PC-9 (cell line): Measurements from ENCODE around the gene FLNC. TPM values are rescaled to one million over a fixed set of nuclear protein-coding genes. Genes with fewer than 3 reads are reported as not detected.

ENCODE experiments used
- BruUV-seq: library from RNA; stranded (reverse); fragments of 400-500 nt; replicated peaks from 2 replicates; lab custom pipeline; 2021; lab: Mats Ljungman, UMichigan
- CTCF ChIA-PET: fragments of 300-600 bp; sonication (Branson Sonifier 250); formaldehyde crosslinking; loops from one replicate; lab custom pipeline; 2022; ENCODE audit warnings: antibody characterized with exemption; lab: Charles Lee
- POLR2A ChIA-PET: fragments of 300-600 bp; sonication (Branson Sonifier 250); formaldehyde crosslinking; loops from one replicate; lab custom pipeline; 2022; ENCODE audit warnings: antibody characterized with exemption; ENCODE audit not compliant: unreplicated experiment; lab: Charles Lee
- DNase-seq, 2 experiments: peaks; one replicate each; pipeline versions ENCODE4 v3.0.0 to v3.0.0-alpha.2; 2015 to 2022; ENCODE audit warnings: mixed read lengths in 1 of 2
- H2AFZ ChIP-seq: fragments of 200-600 bp; sonication (generic); 2 replicates; pipeline ENCODE4 v1.8.1; 2017; ENCODE audit warnings: antibody characterized with exemption
- H3F3A ChIP-seq: fragments of 200-600 bp; sonication (generic); 2 replicates; pipeline ENCODE4 v1.8.1; 2017; ENCODE audit warnings: antibody characterized with exemption, mild to moderate bottlenecking, low read depth; ENCODE audit not compliant: insufficient read depth
- H3K27ac ChIP-seq: fragments of 200-600 bp; sonication (generic); 2 replicates; pipeline ENCODE4 v1.6.1; 2016; ENCODE audit warnings: mixed run types
- H3K27me3 ChIP-seq: fragments of 200-600 bp; sonication (generic); 2 replicates; pipeline ENCODE4 v1.6.1; 2016; ENCODE audit warnings: low read depth, mixed run types; ENCODE audit not compliant: insufficient read depth
- H3K36me3 ChIP-seq: fragments of 200-600 bp; sonication (generic); 2 replicates; pipeline ENCODE4 v1.6.1; 2016; ENCODE audit warnings: low read depth, mixed run types
- H3K4me1 ChIP-seq: fragments of 200-600 bp; sonication (generic); replicated peaks from 2 replicates; pipeline ENCODE4 v1.6.1; 2016; ENCODE audit warnings: mixed run types; ENCODE audit not compliant: insufficient read depth
- H3K4me2 ChIP-seq: fragments of 200-600 bp; sonication (generic); 2 replicates; pipeline ENCODE4 v1.6.1; 2017; ENCODE audit warnings: mixed run types
- H3K4me3 ChIP-seq: fragments of 200-600 bp; sonication (generic); 2 replicates; pipeline ENCODE4 v1.6.1; 2016; ENCODE audit warnings: mixed run types
- H3K79me2 ChIP-seq: fragments of 200-600 bp; sonication (generic); 2 replicates; pipeline ENCODE4 v1.6.1; 2017; ENCODE audit warnings: low read depth, mixed run types
- H3K9me2 ChIP-seq: fragments of 200-600 bp; sonication (generic); 2 replicates; pipeline ENCODE4 v1.8.1; 2017; ENCODE audit warnings: mild to moderate bottlenecking; ENCODE audit not compliant: insufficient read depth
- H3K9me3 ChIP-seq: fragments of 200-600 bp; sonication (generic); 2 replicates; pipeline ENCODE4 v1.8.1; 2016; ENCODE audit warnings: low read depth; ENCODE audit not compliant: insufficient read depth
- H4K20me1 ChIP-seq: fragments of 200-600 bp; sonication (generic); 2 replicates; pipeline ENCODE4 v1.8.1; 2017; ENCODE audit not compliant: insufficient read depth
- CTCF ChIP-seq: fragments of 200-600 bp; sonication (generic); conservative IDR thresholded peaks from 2 replicates; pipeline ENCODE4 v1.6.1; 2017; ENCODE audit warnings: mixed run types, antibody characterized with exemption, mild to moderate bottlenecking, moderate library complexity
- EZH2 ChIP-seq: fragments of 200-600 bp; sonication (generic); IDR thresholded peaks from 2 replicates; pipeline ENCODE4 v1.8.0; 2017; ENCODE audit warnings: antibody characterized with exemption, low read depth
- intact Hi-C: fragments of 100-400 bp; cut with micrococcal nuclease; formaldehyde crosslinking; loops from one replicate; pipeline ENCODE4 v1.10.0; 2022; ENCODE audit not compliant: unreplicated experiment
- total RNA-seq: library from RNA; stranded (reverse); gene quantifications from 2 replicates; pipeline ENCODE4 v1.2.3, GENCODE V29; 2021

FLNC gene
- total RNA-seq, 1 experiment from 2014 or later, result 75.5 TPM

GRCh38 chr7:128811631-128812430 is 18.4 kb upstream of the FLNC start:
- H3K4me2 ChIP-seq, result 0 out of 2 replicates have a peak overlapping the region, but pooled peaks have one; percentile 15
- H3K4me1 ChIP-seq, result peaks cover 12% of the 10 kb centered on the region
- H3K9me2 ChIP-seq, result no peaks in the 10 kb centered on the region
- CTCF ChIA-PET, result no interaction called here
- DNase-seq, result no peak
- H3K36me3 ChIP-seq, result no peaks in the 10 kb centered on the region
- no peaks in the 10 kb centered on the region for H3K79me2 ChIP-seq
- H3F3A ChIP-seq, result peaks cover 10% of the 10 kb centered on the region; the same call in 1 of the 2 replicates
- TF ChIP-seq EZH2 (no peak), CTCF (no peak)
- no peak overlapping the region for H2AFZ ChIP-seq
- intact Hi-C loops, result no loop called here
- H3K27me3 ChIP-seq, result peaks cover 6% of the 10 kb centered on the region
- no peak overlapping the region for H3K4me3 ChIP-seq
- H3K27ac ChIP-seq, result no peak overlapping the region
- POLR2A ChIA-PET, result no interaction called here
- H3K9me3 ChIP-seq, result no peaks in the 10 kb centered on the region
- H4K20me1 ChIP-seq, result no peaks in the 10 kb centered on the region
- no TSS peak for BruUV-seq

- H3K4me2 ChIP-seq, result 0 out of 2 replicates have a peak overlapping the region, but pooled peaks have one; percentile 15
- intact Hi-C loops, result no loop called here
- ChIA-PET POLR2A (interaction anchor here (0.6 kb wide), 1 partner anchor 17 kb away, joined by 24 read pairs; no protein-coding TSS in a partner anchor), CTCF (interaction anchor here (0.6 kb wide), 1 partner anchor 209 kb away, joined by 3 read pairs; no protein-coding TSS in a partner anchor)
- H3K4me1 ChIP-seq, result peaks cover 12% of the 10 kb centered on the region
- no peak overlapping the region for H3K4me3 ChIP-seq
- H3K27ac ChIP-seq, result no peak overlapping the region
- peaks cover 14% of the 10 kb centered on the region for H3K27me3 ChIP-seq
- H3K79me2 ChIP-seq, result no peaks in the 10 kb centered on the region
- no peaks in the 10 kb centered on the region for H3K36me3 ChIP-seq
- BruUV-seq, result no TSS peak
- TF ChIP-seq CTCF, result no peak
- no peak for TF ChIP-seq EZH2
- H3F3A ChIP-seq, result peaks cover 10% of the 10 kb centered on the region; the same call in 1 of the 2 replicates
- no peaks in the 10 kb centered on the region for H4K20me1 ChIP-seq
- DNase-seq, result peak; percentile 55 to 62
- H3K9me3 ChIP-seq, result no peaks in the 10 kb centered on the region
- no peaks in the 10 kb centered on the region for H3K9me2 ChIP-seq
- no peak overlapping the region for H2AFZ ChIP-seq
These were observed 17.6 kb upstream of the FLNC start for GRCh38 chr7:128812514-128813168.

DNA sequence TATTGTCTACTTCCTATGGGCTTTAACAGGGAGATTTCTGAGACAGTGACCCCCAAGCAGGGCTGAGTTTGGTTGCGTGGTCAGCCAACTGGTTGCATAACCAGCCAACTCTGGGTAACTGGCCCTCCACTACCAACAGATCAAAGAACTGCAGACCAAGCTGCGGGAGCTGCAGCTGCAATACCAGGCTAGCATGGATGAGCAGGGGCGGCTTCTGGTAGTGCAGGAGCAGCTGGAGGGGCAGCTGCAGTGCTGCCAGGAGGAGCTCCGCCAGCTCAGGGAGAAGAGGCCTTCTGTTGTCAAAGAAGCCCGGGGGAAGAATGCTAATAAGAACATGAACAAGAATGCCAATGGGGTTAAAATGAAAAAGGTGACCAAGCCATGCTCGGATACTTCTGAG is 15.7 kb upstream of the FLNC start:
- ChIA-PET POLR2A (no interaction called here), CTCF (no interaction called here)
- TF ChIP-seq EZH2, result no peak
- no peak for TF ChIP-seq CTCF
- Histone ChIP-seq H2AFZ (no peak overlapping the region), H3K36me3 (no peaks in the 10 kb centered on the region), H3K4me3 (no peak overlapping the region), H3K27me3 (peaks cover 32% of the 10 kb centered on the region), H4K20me1 (no peaks in the 10 kb centered on the region), H3K9me3 (no peaks in the 10 kb centered on the region), H3K4me1 (peaks cover 12% of the 10 kb centered on the region), H3K79me2 (no peaks in the 10 kb centered on the region), H3K9me2 (no peaks in the 10 kb centered on the region), H3K4me2 (no peak overlapping the region), H3F3A (peaks cover 10% of the 10 kb centered on the region; the same call in 1 of the 2 replicates), H3K27ac (no peak overlapping the region)
- intact Hi-C loops, result no loop called here
- no peak for DNase-seq
- no TSS peak for BruUV-seq
